SK-N-MC (cell line): ENCODE results near the gene TP63.

Experiments used
- EZH2 ChIP-seq: fragments of 200-600 bp; sonication (generic); IDR thresholded peaks from one replicate; pipeline ENCODE4 v1.6.1; 2017; ENCODE audit warnings: antibody characterized with exemption
- FOXP2 ChIP-seq: optimal IDR thresholded peaks from 2 replicates; pipeline ENCODE3; 2011; ENCODE audit warnings: mild to moderate bottlenecking, moderate library complexity; ENCODE audit not compliant: insufficient read depth; ENCODE audit errors: extremely low read length, control extremely low read depth
- POLR2AphosphoS5 ChIP-seq: IDR thresholded peaks from 2 replicates; pipeline ENCODE4 v1.6.1; 2012; ENCODE audit warnings: mild to moderate bottlenecking, low read depth, low read length, borderline replicate concordance

GRCh38 chr3:189868061-189868460, 236.9 kb downstream of the TP63 start:
- no peak for TF ChIP-seq POLR2AphosphoS5
- TF ChIP-seq EZH2, result no peak
- TF ChIP-seq FOXP2, result no peak
